Measurements from ENCODE around the gene MRGPRD.
"Not testable (repeated sequence)": the region's sequence is repeated elsewhere in the genome, so short reads cannot be mapped to it uniquely, and the experiment has no call there.

MRGPRD gene

GRCh38 chr11:68973706-68974105 lies 7.1 kb downstream of the MRGPRD start:
- H3K36me3 Mint-ChIP-seq (ENCODE audit: low read depth); H3K27me3 Mint-ChIP-seq; H3K4me1 Mint-ChIP-seq (ENCODE audit: low read depth); H3K9me3 Mint-ChIP-seq; H3K4me3 Mint-ChIP-seq; H3K27ac Mint-ChIP-seq; DNase-seq: not testable (repeated sequence)

GRCh38 chr11:68973219-68973618 lies 7.6 kb downstream of the MRGPRD start:
- Mint-ChIP-seq H3K27me3 (peaks cover 3% of the 10 kb centered on the region), H3K36me3 (ENCODE audit: low read depth) (no peaks in the 10 kb centered on the region), H3K4me1 (ENCODE audit: low read depth) (peaks cover 2% of the 10 kb centered on the region), H3K27ac (no peak overlapping the region), H3K9me3 (no peaks in the 10 kb centered on the region), H3K4me3 (no peak overlapping the region)
- DNase-seq, result no peak

GRCh38 chr11:68970921-68971636 lies 9.7 kb downstream of the MRGPRD start:
- no peak for DNase-seq
- H3K9me3 Mint-ChIP-seq, result no peaks in the 10 kb centered on the region
- no peak overlapping the region for H3K4me3 Mint-ChIP-seq
- peaks cover 5% of the 10 kb centered on the region for H3K27me3 Mint-ChIP-seq
- no peak overlapping the region for H3K27ac Mint-ChIP-seq
- peaks cover 4% of the 10 kb centered on the region for H3K4me1 Mint-ChIP-seq (ENCODE audit: low read depth)
- no peaks in the 10 kb centered on the region for H3K36me3 Mint-ChIP-seq (ENCODE audit: low read depth)

GRCh38 chr11:68969386-68969785 lies 11.4 kb downstream of the MRGPRD start:
- Mint-ChIP-seq H3K27me3 (peaks cover 5% of the 10 kb centered on the region), H3K4me1 (ENCODE audit: low read depth) (peaks cover 11% of the 10 kb centered on the region)
- DNase-seq, result no peak

GRCh38 chr11:68968306-68969250 lies 12.2 kb downstream of the MRGPRD start:
- no peaks in the 10 kb centered on the region for H3K9me3 Mint-ChIP-seq
- H3K36me3 Mint-ChIP-seq (ENCODE audit: low read depth), result no peaks in the 10 kb centered on the region
- no peak overlapping the region for H3K27ac Mint-ChIP-seq
- H3K27me3 Mint-ChIP-seq, result peaks cover 5% of the 10 kb centered on the region
- no peak for DNase-seq
- peaks cover 15% of the 10 kb centered on the region for H3K4me1 Mint-ChIP-seq (ENCODE audit: low read depth)
- H3K4me3 Mint-ChIP-seq, result no peak overlapping the region

More at GRCh38 chr11:68969386-68969785, 11.4 kb downstream of the MRGPRD start:
- no peaks in the 10 kb centered on the region for H3K36me3 Mint-ChIP-seq (ENCODE audit: low read depth)
- H3K4me3 Mint-ChIP-seq, result no peak overlapping the region
- no peak overlapping the region for H3K27ac Mint-ChIP-seq
- no peaks in the 10 kb centered on the region for H3K9me3 Mint-ChIP-seq

- peaks cover 22% of the 10 kb centered on the region for H3K4me1 Mint-ChIP-seq (ENCODE audit: low read depth)
- no peak for DNase-seq
- H3K4me3 Mint-ChIP-seq, result no peak overlapping the region
- no peaks in the 10 kb centered on the region for H3K9me3 Mint-ChIP-seq
- no peaks in the 10 kb centered on the region for H3K36me3 Mint-ChIP-seq (ENCODE audit: low read depth)
- no peak overlapping the region for H3K27ac Mint-ChIP-seq
- H3K27me3 Mint-ChIP-seq, result peaks cover 5% of the 10 kb centered on the region
Observed at GRCh38 chr11:68966894-68967780, 13.6 kb downstream of the MRGPRD start.

GRCh38 chr11:68965901-68966853 lies 14.6 kb downstream of the MRGPRD start:
- no peak for DNase-seq
- H3K4me1 Mint-ChIP-seq (ENCODE audit: low read depth), result peaks cover 22% of the 10 kb centered on the region
- H3K27ac Mint-ChIP-seq, result no peak overlapping the region
- no peaks in the 10 kb centered on the region for H3K9me3 Mint-ChIP-seq
- H3K27me3 Mint-ChIP-seq, result peaks cover 5% of the 10 kb centered on the region
- H3K36me3 Mint-ChIP-seq (ENCODE audit: low read depth), result no peaks in the 10 kb centered on the region
- no peak overlapping the region for H3K4me3 Mint-ChIP-seq

- Mint-ChIP-seq H3K27ac (no peak overlapping the region), H3K4me3 (no peak overlapping the region), H3K36me3 (ENCODE audit: low read depth) (no peaks in the 10 kb centered on the region), H3K9me3 (no peaks in the 10 kb centered on the region), H3K4me1 (ENCODE audit: low read depth) (peaks cover 22% of the 10 kb centered on the region), H3K27me3 (peaks cover 5% of the 10 kb centered on the region)
- DNase-seq, result no peak
Observed at GRCh38 chr11:68963779-68964178, 17.0 kb downstream of the MRGPRD start.

GRCh38 chr11:68962527-68963250 lies 18.1 kb downstream of the MRGPRD start:
- Mint-ChIP-seq H3K4me1 (ENCODE audit: low read depth) (peaks cover 22% of the 10 kb centered on the region), H3K27me3 (no peaks in the 10 kb centered on the region), H3K36me3 (ENCODE audit: low read depth) (no peaks in the 10 kb centered on the region), H3K4me3 (peak overlapping the region; percentile 7), H3K27ac (peak overlapping the region; percentile 54), H3K9me3 (no peaks in the 10 kb centered on the region)
- DNase-seq, result no peak

- H3K27ac Mint-ChIP-seq, result no peak overlapping the region
- no peaks in the 10 kb centered on the region for H3K9me3 Mint-ChIP-seq
- no peaks in the 10 kb centered on the region for H3K36me3 Mint-ChIP-seq (ENCODE audit: low read depth)
- H3K4me1 Mint-ChIP-seq (ENCODE audit: low read depth), result peaks cover 21% of the 10 kb centered on the region
- H3K27me3 Mint-ChIP-seq, result peaks cover 5% of the 10 kb centered on the region
- DNase-seq, result no peak
- no peak overlapping the region for H3K4me3 Mint-ChIP-seq
Observed at GRCh38 chr11:68961245-68961644, 19.5 kb downstream of the MRGPRD start.

GRCh38 chr11:68960294-68961071 lies 20.3 kb downstream of the MRGPRD start:
- no peaks in the 10 kb centered on the region for H3K36me3 Mint-ChIP-seq (ENCODE audit: low read depth)
- H3K9me3 Mint-ChIP-seq, result no peaks in the 10 kb centered on the region
- peaks cover 15% of the 10 kb centered on the region for H3K4me1 Mint-ChIP-seq (ENCODE audit: low read depth)
- no peak overlapping the region for H3K27ac Mint-ChIP-seq
- no peak overlapping the region for H3K4me3 Mint-ChIP-seq
- peaks cover 5% of the 10 kb centered on the region for H3K27me3 Mint-ChIP-seq
- DNase-seq, result no peak

- no peak overlapping the region for H3K27ac Mint-ChIP-seq
- no peaks in the 10 kb centered on the region for H3K36me3 Mint-ChIP-seq (ENCODE audit: low read depth)
- peaks cover 7% of the 10 kb centered on the region for H3K27me3 Mint-ChIP-seq
- no peak for DNase-seq
- no peaks in the 10 kb centered on the region for H3K9me3 Mint-ChIP-seq
- no peak overlapping the region for H3K4me3 Mint-ChIP-seq
- peaks cover 16% of the 10 kb centered on the region for H3K4me1 Mint-ChIP-seq (ENCODE audit: low read depth)
Observed at GRCh38 chr11:68959465-68960293, 21.1 kb downstream of the MRGPRD start.
